Spleen (tissue), 11 donors: Measurements from ENCODE around the gene UTS2. TPM values are rescaled to one million over a fixed set of nuclear protein-coding genes. Genes with fewer than 3 reads are reported as not detected.

Source experiments
- DNase-seq: peaks from one replicate; pipeline ENCODE4 v3.0.0-alpha.2; 2020
- H3K27ac ChIP-seq, 8 donors: fragments of 200-600 bp; sonication (generic) in 7 of 8; 1 replicate in 4 of 8; 2 replicates in 4 of 8; pipeline versions ENCODE4 v1.5.0 to v1.8.0; 2016 to 2021; ENCODE audit warnings: inconsistent platforms in 4 of 8, mild to moderate bottlenecking in 4 of 8, moderate library complexity in 1 of 8
- H3K27me3 ChIP-seq, 7 donors: fragments of 200-600 bp; sonication (generic) in 6 of 7; replicated peaks in 1 of 7; 1 replicate in 4 of 7; 2 replicates in 3 of 7; pipeline versions ENCODE4 v1.5.0 to v1.8.0; 2016 to 2021; ENCODE audit warnings: inconsistent platforms in 3 of 7, mild to moderate bottlenecking in 1 of 7
- H3K36me3 ChIP-seq, 6 donors: fragments of 200-600 bp; sonication (generic) in 5 of 6; 1 replicate in 4 of 6; 2 replicates in 2 of 6; pipeline versions ENCODE4 v1.5.0 to v1.8.0; 2016 to 2021; ENCODE audit warnings: inconsistent platforms in 2 of 6
- H3K4me1 ChIP-seq, 6 donors: fragments of 200-600 bp; sonication (generic) in 5 of 6; 1 replicate in 3 of 6; 2 replicates in 3 of 6; pipeline versions ENCODE4 v1.5.0 to v1.8.0; 2016 to 2021; ENCODE audit warnings: inconsistent platforms in 3 of 6
- H3K4me3 ChIP-seq, 8 donors: fragments of 200-600 bp; sonication (generic) in 7 of 8; 1 replicate in 4 of 8; 2 replicates in 4 of 8; pipeline versions ENCODE4 v1.5.0 to v1.8.0; 2016 to 2021; ENCODE audit warnings: inconsistent platforms in 4 of 8, mild to moderate bottlenecking in 4 of 8, moderate library complexity in 2 of 8
- H3K9me3 ChIP-seq, 8 donors: fragments of 200-600 bp; sonication (generic) in 7 of 8; 1 replicate in 4 of 8; 2 replicates in 4 of 8; pipeline versions ENCODE4 v1.5.0 to v1.8.0; 2016 to 2021; ENCODE audit warnings: inconsistent platforms in 4 of 8
- CTCF ChIP-seq, 11 experiments: fragments of 200-600 bp in 7 of 11; fragments of 450-650 bp in 4 of 11; sonication (generic) in 4 of 11; IDR thresholded peaks in 8 of 11; conservative IDR thresholded peaks in 3 of 11; 1 replicate in 7 of 11; 2 replicates in 4 of 11; pipeline versions ENCODE4 v1.4.0 to v1.8.0; 2016 to 2021; ENCODE audit warnings: antibody characterized with exemption in 11 of 11, inconsistent platforms in 4 of 11, mild to moderate bottlenecking in 1 of 11
- POLR2A ChIP-seq, 3 donors: fragments of 450-650 bp; IDR thresholded peaks; one replicate each; pipeline ENCODE4 v1.5.1; 2017; ENCODE audit warnings: antibody characterized with exemption in 3 of 3, mild to moderate bottlenecking in 1 of 3
- POLR2AphosphoS5 ChIP-seq, 3 donors: sonication (generic); formaldehyde crosslinking; IDR thresholded peaks; one replicate each; pipeline ENCODE4 v1.5.1; 2017; ENCODE audit warnings: antibody characterized with exemption in 3 of 3
- WGBS, 5 donors: extraction: QIAGEN DNeasy Blood & Tissue Kit in 3 of 5; methylation state at CpG; one replicate each; pipeline versions ENCODE4 v1.1.5 to v1.1.7; 2013 to 2018; 5-methylcytosine and 5-hydroxymethylcytosine counted together
- intact Hi-C: fragments of 100-400 bp; cut with DNase I; formaldehyde crosslinking; loops from one replicate; pipeline ENCODE4 v1.15.0; 2023; ENCODE audit warnings: low total_unique reads
- polyA plus RNA-seq, 3 donors: library from polyadenylated mRNA; stranded (reverse); fragments of 200-250 nt; gene quantifications; one replicate each; pipeline ENCODE4 v1.2.1, GENCODE V29; 2013
- total RNA-seq, 7 donors: library from RNA; depleted of rRNA in 3 of 7; stranded (reverse); fragments of >200 nt in 3 of 7; fragmentation: NEBNext Ultra II Directional in 4 of 7; extraction: Animal tissue kit (Norgen Biotek cat#: 25700) in 4 of 7; gene quantifications; one replicate each; pipeline versions ENCODE4 v1.1.0 to v1.2.1, GENCODE V29; 2016 to 2021
- donor health status: healthy with polysubstance abuse.
- donor health status: DM: no; HTN: no; CAD: no; lungs with moderate emphysema.
- donor health status: DM: no; HTN: no; CAD: no.
- donor health status: Bipolar disorder and iron deficiency.
- donor health status: healthy.
- donor health status: DM: no; HTN: no; CAD: no.
- donor health status: DM: yes; HTN: yes; CAD: no.

The UTS2 gene
- total and polyA plus RNA-seq, 10 donors, result 0.45 to 5.3 (median 0.76) TPM; not detected in 3

- Histone ChIP-seq H3K4me1 (no peaks in the 10 kb centered on the region), H3K4me3 (no peak overlapping the region), H3K36me3 (no peaks in the 10 kb centered on the region), H3K27ac (no peak overlapping the region), H3K9me3 (peaks cover 4 to 20% (median 14%) of the 10 kb centered on the region in 8 donors), H3K27me3 (no peaks in the 10 kb centered on the region)
- 32 to 64% (median 50%) methylated on average over 1 of the region's 1 CpG for WGBS, 5 donors
- no peak for DNase-seq
- TF ChIP-seq POLR2A (IDR thresholded peaks at IDR 0.05) (no peak), POLR2AphosphoS5 (IDR thresholded peaks at IDR 0.05) (no peak), CTCF (IDR thresholded peaks at IDR 0.05 in 8 of 11, conservative IDR thresholded peaks at IDR 0.05 in 3 of 11) (no peak)
- intact Hi-C loops, result no loop called here
Observed at GRCh38 chr1:7878027-7878426, 25.2 kb upstream of the UTS2 start.

GRCh38 chr1:7873801-7874795 lies 21.2 kb upstream of the UTS2 start:
- Histone ChIP-seq H3K36me3 (no peaks in the 10 kb centered on the region), H3K9me3 (peaks cover 4 to 20% (median 14%) of the 10 kb centered on the region in 8 donors), H3K27ac (no peak overlapping the region), H3K27me3 (no peaks in the 10 kb centered on the region), H3K4me3 (no peak overlapping the region), H3K4me1 (no peaks in the 10 kb centered on the region)
- WGBS, 5 donors, result 74 to 89% (median 83%) methylated on average over 11 of the region's 11 CpGs
- TF ChIP-seq POLR2A (IDR thresholded peaks at IDR 0.05), result no peak
- no peak for TF ChIP-seq CTCF (IDR thresholded peaks at IDR 0.05 in 8 of 11, conservative IDR thresholded peaks at IDR 0.05 in 3 of 11)
- no peak for TF ChIP-seq POLR2AphosphoS5 (IDR thresholded peaks at IDR 0.05)
- intact Hi-C loops, result no loop called here
- DNase-seq, result no peak

- no peaks in the 10 kb centered on the region for H3K9me3 ChIP-seq
- no peak for TF ChIP-seq CTCF (IDR thresholded peaks at IDR 0.05 in 8 of 11, conservative IDR thresholded peaks at IDR 0.05 in 3 of 11)
- no peak for TF ChIP-seq POLR2A (IDR thresholded peaks at IDR 0.05)
- TF ChIP-seq POLR2AphosphoS5 (IDR thresholded peaks at IDR 0.05), result no peak
- H3K4me1 ChIP-seq, result no peaks in the 10 kb centered on the region
- intact Hi-C loops, result no loop called here
- H3K27ac ChIP-seq, result no peak overlapping the region
- no peaks in the 10 kb centered on the region for H3K27me3 ChIP-seq
- 81 to 87% (median 82%) methylated on average over 6 of the region's 6 CpGs for WGBS, 5 donors
- no peak for DNase-seq
- no peak overlapping the region for H3K4me3 ChIP-seq
- H3K36me3 ChIP-seq, result no peaks in the 10 kb centered on the region
Observed at GRCh38 chr1:7871136-7871535, 18.3 kb upstream of the UTS2 start.
